BJ (cell line): ENCODE measurements around the gene ELOVL2. TPM values are rescaled to one million over a fixed set of nuclear protein-coding genes. Genes with fewer than 3 reads are reported as not detected.

Experiments
- CTCF ChIA-PET: fragments of 350-600 bp; formaldehyde crosslinking; extraction: SDS; loops from one replicate; lab custom pipeline; 2021; ENCODE audit warnings: antibody characterized with exemption, inconsistent platforms; lab: Yijun Ruan, JAX
- POLR2A ChIA-PET: fragments of 300-600 bp; sonication (Branson Sonifier 250); formaldehyde crosslinking; extraction: SDS; loops from one replicate; lab custom pipeline; 2021; ENCODE audit warnings: antibody characterized with exemption; lab: Charles Lee
- DNase-seq: peaks from one replicate; pipeline ENCODE4 v3.0.0-alpha.2; 2011; ENCODE audit warnings: low read depth
- H3K27me3 ChIP-seq: 2 replicates; pipeline ENCODE4 v1.6.0; 2011; ENCODE audit warnings: low read length; ENCODE audit not compliant: control insufficient read depth, insufficient read depth
- H3K36me3 ChIP-seq: 2 replicates; pipeline ENCODE4 v1.5.1; 2011; ENCODE audit warnings: low read length; ENCODE audit not compliant: control insufficient read depth, insufficient read depth
- H3K4me3 ChIP-seq: 2 replicates; pipeline ENCODE4 v1.5.1; 2011; ENCODE audit warnings: low read depth, mild to moderate bottlenecking, control low read depth, low read length
- CTCF ChIP-seq: IDR thresholded peaks from 2 replicates; pipeline ENCODE4 v1.5.1; 2011; ENCODE audit warnings: low read depth, mild to moderate bottlenecking, control low read depth, inconsistent platforms, low read length, moderate library complexity; ENCODE audit not compliant: insufficient read depth
- polyA plus RNA-seq: library from polyadenylated mRNA; depleted of rRNA; stranded (reverse); fragments of >200 nt; gene quantifications from 2 replicates; pipeline ENCODE4 v1.2.3, GENCODE V29; 2011

Gene ELOVL2
- polyA plus RNA-seq, 1 experiment, result 0.17 TPM

GRCh38 chr6:10954590-10955010 lies 89.5 kb downstream of the ELOVL2 start:
- ChIA-PET POLR2A (no interaction called here), CTCF (interaction anchor here (0.6 to 7.1 kb wide), 28 partner anchors 10 to 623 kb away, joined by 3 to 159 read pairs (median 4); partner anchors contain the start of gene SMIM13)
- peak; percentile 89 for TF ChIP-seq CTCF
- Histone ChIP-seq H3K27me3 (no peaks in the 10 kb centered on the region), H3K36me3 (no peaks in the 10 kb centered on the region), H3K4me3 (no peak overlapping the region)
- no peak for DNase-seq

DNA sequence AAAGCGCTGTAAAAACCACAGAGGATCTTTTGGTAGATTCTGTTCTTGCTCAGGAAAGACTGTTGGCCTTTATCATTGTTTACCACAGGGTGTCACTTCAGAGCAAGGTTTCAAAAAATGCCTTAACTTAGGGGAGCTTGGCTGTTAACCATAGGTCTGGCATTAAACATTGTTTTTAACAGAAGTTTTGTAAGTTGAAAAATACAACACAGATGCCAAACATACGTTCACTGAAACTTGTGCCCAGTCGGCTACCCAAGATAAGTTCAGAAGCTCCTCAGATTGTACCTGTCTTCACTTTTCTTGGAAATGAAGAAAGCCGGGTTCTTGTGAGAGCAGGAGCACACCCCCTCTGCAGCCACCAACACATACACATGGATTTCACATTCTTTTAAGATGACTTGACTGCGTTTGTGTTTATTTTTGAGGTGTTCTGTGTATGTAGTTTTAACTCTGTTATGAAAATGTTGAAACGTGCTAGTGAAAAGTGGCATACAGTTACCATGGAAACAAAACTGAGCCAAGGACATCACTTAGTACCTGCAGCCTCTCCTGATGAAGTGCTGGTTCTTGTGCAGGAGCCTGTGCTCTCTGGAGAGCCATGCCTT lies 92.3 kb downstream of the ELOVL2 start:
- H3K4me3 ChIP-seq, result no peak overlapping the region
- no peaks in the 10 kb centered on the region for H3K36me3 ChIP-seq
- H3K27me3 ChIP-seq, result no peaks in the 10 kb centered on the region
- DNase-seq, result peak; percentile 66
- ChIA-PET CTCF (interaction anchor here (0.6 to 7.1 kb wide), 24 partner anchors 9 to 632 kb away, joined by 3 to 159 read pairs (median 4); partner anchors contain the start of gene ELOVL2), POLR2A (interaction anchor here (0.6 to 1.0 kb wide), 2 partner anchors 117 to 281 kb away, joined by 4 to 5 read pairs; partner anchors contain the start of gene NEDD9)
- TF ChIP-seq CTCF, result peak; percentile 67

DNA sequence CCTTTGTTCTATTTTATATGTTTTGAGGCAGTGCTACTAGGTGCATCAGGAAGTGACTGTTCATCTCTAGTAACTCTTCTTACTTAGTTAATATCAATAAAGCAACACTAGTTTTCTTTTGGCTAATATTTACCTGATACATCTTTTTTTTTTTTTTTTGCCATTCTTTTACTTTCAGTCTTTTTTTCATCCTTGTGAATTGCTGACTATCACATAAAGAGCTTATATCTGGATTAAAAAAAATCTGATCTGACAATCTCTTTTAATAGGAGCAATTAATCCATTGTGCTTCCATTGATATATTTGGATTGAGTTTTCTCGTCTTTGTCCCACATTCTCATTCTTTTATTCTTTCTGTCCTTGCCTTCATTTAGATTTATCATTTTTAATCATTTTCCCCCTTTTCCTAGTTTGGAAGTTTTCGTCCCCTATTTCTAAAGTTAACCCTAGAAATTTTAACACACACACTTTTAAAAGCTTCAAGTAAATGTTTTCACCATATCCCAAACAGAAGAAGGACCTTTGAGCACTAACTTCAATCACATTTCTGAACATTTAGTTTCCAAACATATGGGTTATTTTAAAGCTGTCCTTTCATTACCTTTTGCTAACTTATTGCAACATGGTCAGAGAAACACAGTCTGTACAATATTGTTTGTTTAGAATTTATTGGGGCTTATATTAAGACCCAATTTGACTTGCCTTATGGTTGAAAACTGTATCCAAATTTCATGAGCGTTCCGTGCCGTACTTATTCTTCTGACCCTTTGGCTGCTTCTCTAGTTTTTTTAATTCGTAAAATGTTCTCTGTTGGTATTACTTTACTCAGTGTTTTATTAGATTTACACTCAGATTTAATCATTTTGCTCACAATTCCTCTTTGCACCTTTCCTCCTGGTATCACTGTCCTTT lies 94.3 kb downstream of the ELOVL2 start:
- ChIA-PET POLR2A (no interaction called here), CTCF (interaction anchor here (0.6 to 7.1 kb wide), 4 partner anchors 114 to 546 kb away, joined by 5 to 159 read pairs (median 30); no protein-coding TSS in a partner anchor)
- no peak for TF ChIP-seq CTCF
- H3K27me3 ChIP-seq, result no peaks in the 10 kb centered on the region
- no peak for DNase-seq
- no peaks in the 10 kb centered on the region for H3K36me3 ChIP-seq
- H3K4me3 ChIP-seq, result no peak overlapping the region

DNA sequence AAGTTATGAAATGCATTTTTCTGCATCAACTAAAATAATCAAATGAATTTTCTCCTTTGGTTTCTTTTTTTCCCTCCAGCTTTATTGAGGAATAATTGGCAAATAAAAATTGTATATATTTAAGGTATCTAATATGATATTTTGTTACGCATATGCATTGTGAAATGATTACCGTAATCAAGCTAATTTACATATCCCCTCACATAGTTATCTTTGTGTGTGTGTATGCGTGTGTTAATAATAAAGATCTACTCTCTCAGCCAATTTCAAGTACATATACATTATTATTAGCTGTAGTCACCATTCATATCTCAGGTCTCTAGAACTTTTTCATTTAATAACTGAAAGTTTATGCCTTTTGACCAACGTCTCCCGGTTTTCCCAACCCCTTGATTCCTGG lies 96.1 kb downstream of the ELOVL2 start:
- Histone ChIP-seq H3K27me3 (no peaks in the 10 kb centered on the region), H3K4me3 (no peak overlapping the region), H3K36me3 (no peaks in the 10 kb centered on the region)
- no peak for DNase-seq
- TF ChIP-seq CTCF, result no peak
- ChIA-PET CTCF (interaction anchor here (2.9 kb wide), 1 partner anchor 121 kb away, joined by 9 read pairs; no protein-coding TSS in a partner anchor), POLR2A (no interaction called here)

- TF ChIP-seq CTCF, result no peak
- H3K36me3 ChIP-seq, result no peaks in the 10 kb centered on the region
- no peak for DNase-seq
- no peaks in the 10 kb centered on the region for H3K27me3 ChIP-seq
- ChIA-PET POLR2A (no interaction called here), CTCF (interaction anchor here (2.9 kb wide), 1 partner anchor 123 kb away, joined by 9 read pairs; no protein-coding TSS in a partner anchor)
- no peak overlapping the region for H3K4me3 ChIP-seq
Observed at GRCh38 chr6:10945845-10946244, 98.3 kb downstream of the ELOVL2 start.
